ENCODE data around the gene MZT2B. TPM values are rescaled to one million over a fixed set of nuclear protein-coding genes. Genes with fewer than 3 reads are reported as not detected.
A peak's percentile ranks its signal among the peaks of the same experiment; 100 is the strongest.
"Not testable (repeated sequence)": the region's sequence is repeated elsewhere in the genome, so short reads cannot be mapped to it uniquely, and the experiment has no call there.

The MZT2B gene
- 152 TPM for total RNA-seq (ENCODE audit: unreplicated experiment)
- long read RNA-seq, transcript MZT2B-201 (3 exons, 933 nt), result major isoform, 42 of 47 reads
- long read RNA-seq, partial matches to known transcripts, result 0 of 47 reads
- long read RNA-seq, other reads (novel, unspliced or antisense), result 1 of 47 reads

DNA sequence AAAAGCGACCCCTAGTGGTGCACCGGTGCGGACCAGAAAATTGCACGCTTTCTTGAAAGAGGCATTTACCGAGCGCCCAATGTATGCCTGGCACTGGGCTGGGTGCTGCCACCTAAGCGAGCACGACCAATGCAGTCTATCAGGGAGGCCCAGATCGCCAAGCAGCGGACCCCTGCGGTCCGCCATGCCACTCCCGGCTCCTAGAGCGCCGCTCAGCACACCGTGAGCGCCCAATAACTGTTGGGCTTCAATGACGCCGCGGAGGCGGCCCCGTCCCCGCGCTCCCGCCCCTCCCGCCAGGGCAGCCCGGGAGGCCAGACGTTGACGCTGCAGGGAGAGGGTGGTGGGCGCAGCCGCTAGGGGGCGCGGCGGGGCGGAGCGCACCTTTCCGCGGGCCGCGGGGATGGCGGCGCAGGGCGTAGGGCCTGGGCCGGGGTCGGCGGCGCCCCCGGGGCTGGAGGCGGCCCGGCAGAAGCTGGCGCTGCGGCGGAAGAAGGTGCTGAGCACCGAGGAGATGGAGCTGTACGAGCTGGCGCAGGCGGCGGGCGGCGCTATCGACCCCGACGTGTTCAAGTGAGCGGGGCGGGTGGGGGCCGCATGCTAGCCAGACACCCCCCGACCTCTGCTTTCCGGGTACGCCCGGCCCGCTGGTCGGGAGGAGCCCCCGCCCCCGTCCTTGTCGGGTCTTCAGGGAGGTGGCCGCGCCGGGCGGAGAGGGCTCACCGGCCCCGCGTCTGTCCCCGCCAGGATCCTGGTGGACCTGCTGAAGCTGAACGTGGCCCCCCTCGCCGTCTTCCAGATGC is at the start of gene MZT2B:
Gene MZT2B, plus strand, starts transcription at position 383 of the 803 bp plus-strand sequence. Its CDS starts 21 bp downstream, at position 404.
- H3K9me3 Mint-ChIP-seq (ENCODE audit: unreplicated experiment); H3K36me3 Mint-ChIP-seq (ENCODE audit: low read depth, unreplicated experiment); H3K27me3 Mint-ChIP-seq (ENCODE audit: unreplicated experiment); H3K4me1 Mint-ChIP-seq (ENCODE audit: unreplicated experiment): not testable (repeated sequence)
- TF ChIP-seq, protein P1, sequence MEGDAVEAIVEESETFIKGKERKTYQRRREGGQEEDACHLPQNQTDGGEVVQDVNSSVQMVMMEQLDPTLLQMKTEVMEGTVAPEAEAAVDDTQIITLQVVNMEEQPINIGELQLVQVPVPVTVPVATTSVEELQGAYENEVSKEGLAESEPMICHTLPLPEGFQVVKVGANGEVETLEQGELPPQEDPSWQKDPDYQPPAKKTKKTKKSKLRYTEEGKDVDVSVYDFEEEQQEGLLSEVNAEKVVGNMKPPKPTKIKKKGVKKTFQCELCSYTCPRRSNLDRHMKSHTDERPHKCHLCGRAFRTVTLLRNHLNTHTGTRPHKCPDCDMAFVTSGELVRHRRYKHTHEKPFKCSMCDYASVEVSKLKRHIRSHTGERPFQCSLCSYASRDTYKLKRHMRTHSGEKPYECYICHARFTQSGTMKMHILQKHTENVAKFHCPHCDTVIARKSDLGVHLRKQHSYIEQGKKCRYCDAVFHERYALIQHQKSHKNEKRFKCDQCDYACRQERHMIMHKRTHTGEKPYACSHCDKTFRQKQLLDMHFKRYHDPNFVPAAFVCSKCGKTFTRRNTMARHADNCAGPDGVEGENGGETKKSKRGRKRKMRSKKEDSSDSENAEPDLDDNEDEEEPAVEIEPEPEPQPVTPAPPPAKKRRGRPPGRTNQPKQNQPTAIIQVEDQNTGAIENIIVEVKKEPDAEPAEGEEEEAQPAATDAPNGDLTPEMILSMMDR (IDR thresholded peaks at IDR 0.05; ENCODE audit: unreplicated experiment), result peak; percentile 98
- H3K4me3 Mint-ChIP-seq (ENCODE audit: unreplicated experiment), result peak within 1 kb of the TSS; percentile 97
- H3K27ac Mint-ChIP-seq (ENCODE audit: unreplicated experiment), result peak within 1 kb of the TSS; percentile 91
- DNase-seq (ENCODE audit: low spot score), result peak; percentile 94

DNA sequence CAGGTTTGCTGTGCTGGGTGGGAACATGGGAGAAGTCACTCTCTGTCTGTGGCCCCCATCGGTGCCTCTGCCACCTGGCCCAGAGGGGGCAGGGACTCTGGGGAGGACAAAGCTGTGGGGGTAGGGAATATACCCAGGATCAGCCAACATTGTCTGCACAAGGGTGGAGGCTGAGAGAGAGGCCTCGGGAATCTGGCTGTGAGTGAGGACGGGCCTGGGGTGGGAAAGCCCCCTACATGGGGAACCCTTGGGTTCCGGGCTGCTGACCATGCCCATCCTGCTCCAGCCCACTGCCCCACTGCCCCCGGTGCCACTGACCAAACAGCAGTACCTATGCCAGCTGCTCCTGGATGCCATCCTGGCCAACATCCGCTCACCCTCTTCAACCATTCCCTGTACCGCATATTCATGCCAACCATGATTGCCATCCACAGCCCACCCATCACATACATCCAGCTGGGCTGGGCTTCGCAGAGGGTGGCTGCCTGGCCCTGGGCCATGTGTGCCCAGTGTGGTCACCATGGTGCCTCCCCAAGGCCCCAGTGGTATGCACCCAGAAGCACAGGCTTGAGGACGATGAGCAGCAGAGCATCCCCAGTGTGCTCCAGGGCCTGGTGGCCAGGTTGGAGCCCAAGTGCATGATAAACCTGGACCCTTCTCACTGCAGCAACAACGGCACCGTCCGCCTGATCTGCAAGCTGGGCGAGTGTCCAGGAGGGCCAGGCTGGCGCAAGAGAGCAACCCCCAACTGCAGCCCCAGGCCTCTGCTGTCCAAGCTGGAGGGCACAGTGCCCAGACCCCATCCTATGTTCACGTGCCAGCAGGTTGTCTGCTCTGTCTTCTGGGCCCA is 46.1 kb upstream of the MZT2B start:
- peaks cover 2% of the 10 kb centered on the region for H3K4me1 Mint-ChIP-seq (ENCODE audit: unreplicated experiment)
- no peaks in the 10 kb centered on the region for H3K9me3 Mint-ChIP-seq (ENCODE audit: unreplicated experiment)
- TF ChIP-seq, protein P1 (IDR thresholded peaks at IDR 0.05; ENCODE audit: unreplicated experiment), result no peak
- H3K4me3 Mint-ChIP-seq (ENCODE audit: unreplicated experiment), result no peak overlapping the region
- no peak for DNase-seq (ENCODE audit: low spot score)
- peaks cover 7% of the 10 kb centered on the region for H3K27me3 Mint-ChIP-seq (ENCODE audit: unreplicated experiment)
- H3K36me3 Mint-ChIP-seq (ENCODE audit: low read depth, unreplicated experiment), result no peaks in the 10 kb centered on the region
- H3K27ac Mint-ChIP-seq (ENCODE audit: unreplicated experiment), result no peak overlapping the region

DNA sequence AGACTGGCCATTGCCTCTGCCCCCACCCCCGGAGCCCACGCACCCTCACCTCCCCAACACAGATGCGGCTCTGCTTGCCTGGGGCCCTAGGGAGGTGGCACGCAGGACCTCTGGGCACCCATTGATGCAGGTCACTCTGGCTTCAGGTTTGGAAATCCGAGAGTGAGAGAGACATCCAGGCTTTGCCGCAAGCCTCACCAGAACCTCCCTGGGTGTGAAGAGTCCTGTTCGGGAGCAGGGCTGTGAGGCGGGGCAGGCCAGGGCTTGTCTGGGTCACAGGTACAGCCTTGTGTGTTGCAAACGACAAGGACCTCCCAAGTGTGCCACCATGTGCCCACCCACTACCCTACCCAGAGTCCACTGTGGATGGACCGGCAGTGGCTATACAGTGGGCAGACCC is 45.5 kb upstream of the MZT2B start:
- H3K36me3 Mint-ChIP-seq (ENCODE audit: low read depth, unreplicated experiment); H3K27me3 Mint-ChIP-seq (ENCODE audit: unreplicated experiment); H3K4me1 Mint-ChIP-seq (ENCODE audit: unreplicated experiment); H3K27ac Mint-ChIP-seq (ENCODE audit: unreplicated experiment); DNase-seq (ENCODE audit: low spot score); H3K4me3 Mint-ChIP-seq (ENCODE audit: unreplicated experiment); H3K9me3 Mint-ChIP-seq (ENCODE audit: unreplicated experiment): not testable (repeated sequence)

- not testable (repeated sequence) for H3K27ac Mint-ChIP-seq (ENCODE audit: unreplicated experiment); H3K9me3 Mint-ChIP-seq (ENCODE audit: unreplicated experiment); H3K4me3 Mint-ChIP-seq (ENCODE audit: unreplicated experiment); H3K4me1 Mint-ChIP-seq (ENCODE audit: unreplicated experiment); H3K27me3 Mint-ChIP-seq (ENCODE audit: unreplicated experiment); DNase-seq (ENCODE audit: low spot score); H3K36me3 Mint-ChIP-seq (ENCODE audit: low read depth, unreplicated experiment)
These were observed 44.9 kb upstream of the MZT2B start for GRCh38 chr2:130137118-130137517.

DNA sequence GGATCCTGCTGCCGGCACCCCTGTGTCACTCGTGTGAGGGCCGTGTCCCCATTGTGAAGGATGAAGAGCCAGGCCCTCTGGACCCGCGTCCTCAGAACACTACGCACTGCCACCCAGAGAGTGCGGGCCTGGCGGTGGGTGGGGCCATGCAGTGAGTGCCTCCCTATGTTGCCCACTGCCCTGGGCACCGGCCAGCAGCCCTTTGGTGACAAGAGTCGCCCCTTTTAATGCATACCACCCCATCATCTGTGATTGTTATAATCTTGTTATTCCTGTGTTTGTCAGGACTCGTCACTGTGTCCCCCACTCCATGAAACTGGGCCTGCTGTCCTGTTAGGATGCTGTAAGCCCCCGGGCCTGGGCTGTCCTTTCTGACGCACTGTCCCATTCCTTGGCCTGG is 43.7 kb upstream of the MZT2B start:
- H3K4me1 Mint-ChIP-seq (ENCODE audit: unreplicated experiment); H3K27ac Mint-ChIP-seq (ENCODE audit: unreplicated experiment); H3K27me3 Mint-ChIP-seq (ENCODE audit: unreplicated experiment); DNase-seq (ENCODE audit: low spot score); H3K4me3 Mint-ChIP-seq (ENCODE audit: unreplicated experiment); H3K36me3 Mint-ChIP-seq (ENCODE audit: low read depth, unreplicated experiment); H3K9me3 Mint-ChIP-seq (ENCODE audit: unreplicated experiment): not testable (repeated sequence)

- not testable (repeated sequence) for H3K9me3 Mint-ChIP-seq (ENCODE audit: unreplicated experiment); H3K36me3 Mint-ChIP-seq (ENCODE audit: low read depth, unreplicated experiment); H3K27ac Mint-ChIP-seq (ENCODE audit: unreplicated experiment); H3K27me3 Mint-ChIP-seq (ENCODE audit: unreplicated experiment); H3K4me1 Mint-ChIP-seq (ENCODE audit: unreplicated experiment); H3K4me3 Mint-ChIP-seq (ENCODE audit: unreplicated experiment); DNase-seq (ENCODE audit: low spot score)
These were observed 43.2 kb upstream of the MZT2B start for GRCh38 chr2:130138841-130139251.

GRCh38 chr2:130139331-130140280 is 42.5 kb upstream of the MZT2B start:
- DNase-seq (ENCODE audit: low spot score); H3K4me3 Mint-ChIP-seq (ENCODE audit: unreplicated experiment); H3K36me3 Mint-ChIP-seq (ENCODE audit: low read depth, unreplicated experiment); H3K4me1 Mint-ChIP-seq (ENCODE audit: unreplicated experiment); H3K27me3 Mint-ChIP-seq (ENCODE audit: unreplicated experiment); H3K9me3 Mint-ChIP-seq (ENCODE audit: unreplicated experiment); H3K27ac Mint-ChIP-seq (ENCODE audit: unreplicated experiment): not testable (repeated sequence)

- H3K27ac Mint-ChIP-seq (ENCODE audit: unreplicated experiment); H3K27me3 Mint-ChIP-seq (ENCODE audit: unreplicated experiment); H3K4me3 Mint-ChIP-seq (ENCODE audit: unreplicated experiment); H3K36me3 Mint-ChIP-seq (ENCODE audit: low read depth, unreplicated experiment); H3K4me1 Mint-ChIP-seq (ENCODE audit: unreplicated experiment); DNase-seq (ENCODE audit: low spot score); H3K9me3 Mint-ChIP-seq (ENCODE audit: unreplicated experiment): not testable (repeated sequence)
These were observed 41.5 kb upstream of the MZT2B start for GRCh38 chr2:130140516-130140915.

DNA sequence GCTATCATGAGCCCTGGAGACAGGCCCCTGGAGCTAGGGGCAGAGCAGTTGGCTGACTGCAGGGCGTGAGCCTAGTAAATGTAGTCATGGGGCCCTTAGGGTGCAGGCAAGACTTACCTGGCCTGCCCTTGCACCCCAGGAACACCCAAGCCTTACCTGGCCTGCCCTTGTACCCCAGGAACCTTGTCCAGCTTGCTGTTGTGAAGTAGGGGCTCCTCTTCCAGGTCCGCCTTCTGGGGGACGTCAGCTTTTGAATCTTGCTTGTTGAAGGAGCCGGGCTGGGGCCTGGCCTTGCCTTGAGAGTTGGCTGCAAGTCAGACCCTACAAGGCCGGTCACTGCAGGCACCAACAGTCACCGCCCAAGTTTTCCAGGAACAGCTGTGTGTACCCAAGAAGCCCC is 41.1 kb upstream of the MZT2B start:
- not testable (repeated sequence) for H3K27ac Mint-ChIP-seq (ENCODE audit: unreplicated experiment); H3K4me3 Mint-ChIP-seq (ENCODE audit: unreplicated experiment); DNase-seq (ENCODE audit: low spot score); H3K9me3 Mint-ChIP-seq (ENCODE audit: unreplicated experiment); H3K27me3 Mint-ChIP-seq (ENCODE audit: unreplicated experiment); H3K36me3 Mint-ChIP-seq (ENCODE audit: low read depth, unreplicated experiment); H3K4me1 Mint-ChIP-seq (ENCODE audit: unreplicated experiment)

Measured in endothelial cell (in vitro differentiated cells).